ENCODE data around the gene FARS2.

FARS2 gene
- 22.8 to 29.5 (median 23.8) reads per million in 4 experiments for total RNA-seq

DNA sequence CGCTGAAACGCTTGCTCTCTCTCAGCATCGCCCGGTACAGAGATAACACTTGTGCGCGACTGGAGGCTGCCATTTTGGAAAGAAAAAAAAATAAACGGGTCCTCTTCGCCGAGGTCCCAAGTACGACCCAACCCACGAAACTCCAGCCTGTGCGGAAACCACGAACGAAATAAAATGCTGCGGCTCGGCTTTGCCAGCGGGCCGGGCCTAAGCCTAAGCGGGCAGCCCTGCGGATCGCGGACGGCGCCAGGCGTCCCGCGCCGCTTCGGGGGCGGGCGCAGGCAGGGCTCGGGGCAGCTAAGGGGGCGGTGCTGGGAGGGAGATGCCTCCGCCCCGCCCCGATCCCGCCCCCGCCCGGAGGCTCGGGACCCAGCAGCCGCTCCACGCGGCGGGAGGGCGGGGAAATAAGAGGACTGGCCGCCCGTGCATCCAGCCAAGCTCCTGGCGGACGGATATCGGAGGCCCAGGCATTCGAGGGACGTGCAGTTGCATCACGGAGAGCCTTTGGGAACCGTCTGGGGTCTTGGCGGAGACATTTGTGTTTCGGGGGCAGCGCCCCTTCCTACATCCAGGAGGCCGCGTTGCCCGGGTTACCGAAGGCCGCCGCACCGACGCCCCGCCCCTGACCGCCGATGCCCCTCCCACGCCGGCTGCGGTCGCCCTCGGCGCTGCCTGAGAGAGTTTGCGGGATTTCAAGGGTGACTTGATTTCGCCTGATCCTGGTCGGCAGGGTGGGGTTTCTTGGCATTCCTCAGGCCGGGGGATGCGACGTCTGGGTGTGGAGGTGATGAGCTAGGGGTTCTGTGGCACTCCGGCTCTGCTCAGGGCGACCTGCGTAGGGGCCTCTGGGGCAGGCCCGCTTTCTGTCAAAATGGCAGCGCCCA, at the start of gene FARS2, which contains the start of gene LYRM4:
FARS2 (plus strand) TSS at position 853 of the 884 bp plus-strand sequence.
LYRM4 (minus strand) TSS at position 290 of the 884 bp plus-strand sequence; CDS start at position 73, 217 bp downstream.
- DNase-seq = peak; percentile 85

- DNase-seq = no peak
These were observed 47.5 kb upstream of the FARS2 start for GRCh38 chr6:5213836-5214235.

GRCh38 chr6:5214570-5215052, 46.7 kb upstream of the FARS2 start:
- no peak for DNase-seq

- no peak for DNase-seq
These were observed 46.2 kb upstream of the FARS2 start for GRCh38 chr6:5215159-5215558.

DNA sequence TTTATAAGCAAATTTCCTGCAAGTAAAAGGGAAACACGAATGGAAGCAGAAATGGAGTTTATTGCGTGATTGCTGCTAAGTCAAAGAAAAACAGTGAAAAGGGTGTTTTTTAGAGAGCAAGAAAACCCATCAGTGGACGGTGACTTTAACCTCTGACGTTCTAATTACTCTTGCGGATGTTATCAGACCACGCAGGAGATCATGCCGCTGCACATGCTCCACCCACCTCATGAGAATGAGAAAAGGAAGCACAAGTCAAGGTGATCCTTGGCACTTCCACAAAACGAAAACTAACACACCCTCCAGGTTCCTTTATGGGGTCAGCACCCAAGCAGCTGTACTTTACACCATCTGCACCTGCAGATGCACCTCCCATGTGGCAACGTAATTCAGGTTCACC, 45.5 kb upstream of the FARS2 start:
- no peak for DNase-seq

DNA sequence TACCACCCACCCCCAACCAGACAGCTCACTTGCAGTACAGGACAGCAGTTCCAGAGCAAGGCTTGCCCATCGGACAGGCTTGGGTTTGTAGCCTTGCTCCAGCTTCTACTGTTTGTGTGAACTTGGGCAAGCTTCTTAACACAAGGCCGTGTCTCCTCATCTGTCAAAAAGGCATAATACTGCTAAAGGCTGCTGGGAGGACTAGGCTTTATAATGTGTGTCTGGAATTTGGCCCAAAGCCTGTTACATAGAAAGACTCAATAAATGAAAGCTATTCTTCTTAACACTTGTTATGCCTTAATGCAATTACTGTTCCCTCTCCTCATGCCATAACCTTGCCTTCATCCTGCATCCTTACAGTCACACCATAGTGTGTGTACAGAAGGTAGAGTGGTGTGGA, 44.0 kb upstream of the FARS2 start:
- DNase-seq = no peak

- DNase-seq = no peak
These were observed 42.2 kb upstream of the FARS2 start for GRCh38 chr6:5219011-5219691.

DNA sequence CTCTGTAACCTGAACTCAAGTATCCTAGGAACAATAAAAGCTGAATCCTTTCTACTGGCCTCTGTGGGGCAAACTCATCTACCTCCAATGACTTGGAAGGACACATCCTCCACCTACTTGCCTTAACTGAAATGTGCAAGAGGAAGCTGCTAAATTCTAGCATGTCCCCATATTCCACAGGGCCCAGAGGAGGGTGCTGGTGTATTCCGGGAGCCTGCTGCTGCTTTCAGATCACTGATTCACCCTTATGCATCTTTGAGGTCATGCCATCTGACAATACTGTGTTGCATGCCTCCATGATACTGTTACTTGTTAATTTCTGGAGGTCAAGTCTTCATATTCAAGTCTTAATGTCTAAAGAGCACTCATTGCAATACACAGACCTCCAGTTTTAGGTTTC, 40.9 kb upstream of the FARS2 start:
- no peak for DNase-seq

DNA sequence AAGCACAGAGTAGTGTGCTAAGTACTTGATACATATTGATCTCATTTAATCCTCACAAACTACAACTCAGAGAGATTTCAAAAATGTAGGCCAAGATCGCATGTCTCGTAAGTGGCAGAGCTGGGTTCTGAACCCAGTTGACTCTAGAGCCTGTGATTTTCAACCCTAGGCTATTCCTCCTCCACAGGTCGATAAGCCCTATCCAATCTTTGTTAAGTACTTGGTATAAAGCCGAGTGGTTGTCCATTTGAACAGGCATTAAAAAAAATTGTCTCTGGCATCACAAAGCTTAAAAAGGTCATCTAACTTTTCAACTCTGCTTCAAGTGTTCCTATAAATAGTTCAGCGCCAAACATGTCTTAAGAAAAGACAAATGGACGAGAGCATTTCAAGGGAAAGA, 38.0 kb upstream of the FARS2 start:
- no peak for DNase-seq

- no peak for DNase-seq
These were observed 32.0 kb upstream of the FARS2 start for GRCh38 chr6:5229356-5229755.

GRCh38 chr6:5230081-5230480, 31.2 kb upstream of the FARS2 start:
- DNase-seq = no peak

GRCh38 chr6:5231289-5231688, 30.0 kb upstream of the FARS2 start:
- no peak for DNase-seq

DNA sequence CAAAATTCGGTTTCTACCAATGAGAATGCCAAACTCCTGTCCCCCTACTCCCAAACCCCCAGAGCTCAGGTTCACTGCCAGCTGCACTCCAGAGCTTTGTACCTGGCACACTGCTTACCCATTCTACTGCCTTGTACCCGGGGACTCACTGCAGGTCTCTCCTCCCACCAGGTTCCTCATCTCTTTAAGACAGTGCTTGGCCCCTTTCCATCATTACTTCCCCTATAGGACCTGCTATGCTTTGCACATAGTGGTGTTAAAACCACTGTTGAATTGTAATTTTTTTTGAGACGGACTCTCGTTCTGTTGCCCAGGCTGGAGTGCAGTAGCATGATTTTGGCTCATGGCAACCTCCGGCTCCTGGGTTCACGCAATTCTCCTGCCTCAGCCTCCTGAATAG, 26.4 kb upstream of the FARS2 start:
- DNase-seq = no peak

DNA sequence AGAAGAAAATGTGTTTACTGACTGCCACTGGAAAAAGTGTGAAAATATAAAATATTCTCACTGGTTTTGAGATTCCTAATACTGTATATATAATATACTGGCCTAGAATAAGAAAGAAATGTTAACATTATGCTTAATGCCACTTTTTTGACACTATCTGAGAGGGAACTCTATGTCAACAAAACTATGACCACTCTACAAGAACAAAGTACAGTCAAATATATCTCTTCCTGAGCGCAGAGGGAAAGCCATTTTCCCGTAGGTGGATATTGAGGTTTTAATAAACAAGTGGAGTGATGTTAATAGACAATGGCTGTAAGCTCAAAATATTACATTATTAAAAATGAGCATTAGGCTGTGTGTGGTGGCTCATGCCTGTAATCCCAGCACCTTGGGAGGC, 25.5 kb upstream of the FARS2 start:
- no peak for DNase-seq

DNA sequence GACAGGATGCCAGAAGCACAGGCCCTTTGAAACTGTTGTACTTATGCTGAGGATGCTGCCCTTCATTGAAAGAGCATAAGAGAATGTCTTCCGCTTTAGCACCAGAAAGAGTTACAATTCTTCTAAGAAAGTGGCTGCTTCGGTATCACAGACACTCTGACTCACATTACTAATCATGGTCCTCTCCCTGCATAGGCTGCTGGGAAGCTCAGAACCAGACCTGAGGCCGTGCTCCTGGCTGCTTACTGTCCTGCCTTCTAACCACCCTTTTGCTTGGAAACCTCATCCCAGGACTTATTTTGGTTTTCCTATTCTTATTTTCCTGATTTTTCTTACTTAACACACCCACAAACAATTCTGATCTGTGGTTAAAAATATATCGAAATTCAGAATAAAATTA, 23.5 kb upstream of the FARS2 start:
- DNase-seq = no peak

GRCh38 chr6:5238336-5238735, 23.0 kb upstream of the FARS2 start:
- no peak for DNase-seq

DNA sequence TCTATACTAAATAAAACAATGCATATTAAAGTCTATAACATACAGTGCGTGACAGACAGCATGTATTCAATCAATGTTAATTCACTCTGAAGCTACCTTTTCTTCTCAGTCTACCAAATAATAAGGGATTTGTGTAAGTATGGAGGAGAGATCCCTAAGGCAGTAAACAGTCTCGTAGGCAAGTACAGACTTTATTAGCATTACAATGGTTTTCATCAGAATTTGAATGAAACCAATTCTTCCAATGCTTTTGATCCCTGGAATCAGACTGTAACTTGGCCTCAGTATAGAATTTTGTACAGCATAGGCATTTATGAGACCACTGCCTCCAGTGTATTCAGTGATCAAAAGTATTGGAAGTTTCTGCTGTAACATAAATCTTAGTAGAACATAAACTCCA, 20.1 kb upstream of the FARS2 start:
- no peak for DNase-seq

GRCh38 chr6:5243069-5243468, 18.2 kb upstream of the FARS2 start:
- no peak for DNase-seq

DNA sequence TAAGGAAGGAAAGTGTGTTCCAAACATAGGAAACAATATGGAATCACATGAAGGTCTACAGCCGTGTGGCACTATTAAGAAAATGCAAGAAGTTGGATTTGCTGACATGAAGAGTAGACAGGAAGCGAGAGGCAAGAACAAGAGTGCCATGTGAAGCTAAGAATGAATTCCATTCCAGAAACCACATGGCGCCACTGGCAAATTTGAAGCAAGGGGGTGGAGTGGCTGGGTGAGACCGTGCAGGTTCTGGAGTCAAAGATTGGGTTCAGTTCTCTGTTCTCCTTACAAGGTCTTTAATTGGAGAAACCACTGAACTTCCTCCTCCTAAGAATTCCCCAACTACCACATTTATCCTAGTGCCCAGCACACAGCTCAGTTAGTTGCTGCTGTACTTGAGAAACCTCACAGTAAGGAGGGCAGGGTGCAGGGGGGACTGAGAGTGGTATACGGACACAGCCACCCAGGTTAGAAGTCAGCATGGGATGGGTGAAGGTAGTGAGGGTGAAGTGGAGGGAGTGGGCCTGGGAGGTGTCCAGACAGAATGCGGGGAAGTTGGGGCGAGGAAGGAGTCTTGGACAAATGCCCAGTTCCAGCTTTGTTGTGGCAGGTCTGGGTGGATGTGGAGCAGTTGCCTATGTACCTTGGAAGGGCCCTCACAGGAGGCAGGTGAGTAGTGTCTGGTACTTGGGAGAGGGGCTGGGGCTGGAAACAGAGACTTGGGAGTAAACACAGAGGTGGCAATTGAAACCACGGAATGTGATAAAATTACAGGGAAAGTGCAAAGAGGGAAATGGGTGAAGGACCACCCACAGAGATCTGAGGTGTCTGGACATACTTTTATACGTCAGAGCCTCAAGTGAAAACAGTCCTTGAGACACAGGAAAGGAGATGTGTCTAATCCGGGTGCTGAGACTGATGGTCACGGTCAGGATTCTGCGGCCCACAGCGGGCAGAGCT, 14.9 kb upstream of the FARS2 start:
- DNase-seq = no peak

DNA sequence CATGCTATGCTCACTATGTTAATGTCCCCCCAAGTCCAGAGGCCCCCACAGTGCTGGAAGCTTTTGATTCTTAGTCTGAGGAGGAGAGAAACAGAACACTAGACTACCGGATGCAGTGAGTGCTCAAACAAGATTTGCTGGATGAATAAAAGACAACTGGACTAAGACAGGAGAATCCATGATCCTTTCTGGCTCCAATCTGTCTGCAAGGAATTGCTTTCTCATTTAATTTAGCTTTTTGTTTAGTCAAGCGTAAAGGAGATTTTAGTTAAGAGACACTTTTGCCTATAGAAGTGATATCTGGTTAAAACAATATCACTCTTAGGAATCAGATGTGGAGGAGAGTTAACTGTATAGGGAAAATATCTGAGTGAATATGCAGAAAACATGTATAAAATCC, 14.1 kb upstream of the FARS2 start:
- DNase-seq = no peak

GRCh38 chr6:5248302-5249098, 12.8 kb upstream of the FARS2 start:
- DNase-seq = no peak
